ENCODE measurements around the gene NKRF. TPM values are rescaled to one million over a fixed set of nuclear protein-coding genes. Genes with fewer than 3 reads are reported as not detected.

The NKRF gene
- total RNA-seq, 4 donors from 2014 or later = 4.0 to 9.9 (median 6.2) TPM

DNA sequence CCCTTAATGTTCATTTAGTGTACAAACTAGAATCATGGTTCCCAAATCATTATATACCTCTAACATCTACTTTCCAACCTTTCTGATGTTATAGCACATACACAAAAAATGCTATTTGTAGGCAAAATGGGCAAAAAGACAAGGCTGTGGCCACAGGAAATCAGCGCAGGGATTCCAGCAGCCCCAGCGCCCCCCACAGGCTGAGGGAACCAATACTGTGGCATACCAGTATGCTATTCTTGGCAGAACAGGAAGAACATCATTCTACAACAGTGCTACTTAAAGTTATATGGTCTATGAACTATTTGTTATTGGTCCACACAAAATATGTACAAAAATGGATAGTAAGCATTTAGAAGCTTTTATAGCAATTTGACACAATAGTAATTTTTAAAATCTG lies 66.4 kb downstream of the NKRF start:
- Histone ChIP-seq H3K27me3 (no peaks in the 10 kb centered on the region), H3K4me1 (no peaks in the 10 kb centered on the region), H3K36me3 (peaks cover 0 to 3% (median 0%) of the 10 kb centered on the region in 3 donors), H3K27ac (no peak overlapping the region), H3K4me3 (no peak overlapping the region), H3K9me3 (no peaks in the 10 kb centered on the region)
- no peak for DNase-seq
- TF ChIP-seq, protein P1, sequence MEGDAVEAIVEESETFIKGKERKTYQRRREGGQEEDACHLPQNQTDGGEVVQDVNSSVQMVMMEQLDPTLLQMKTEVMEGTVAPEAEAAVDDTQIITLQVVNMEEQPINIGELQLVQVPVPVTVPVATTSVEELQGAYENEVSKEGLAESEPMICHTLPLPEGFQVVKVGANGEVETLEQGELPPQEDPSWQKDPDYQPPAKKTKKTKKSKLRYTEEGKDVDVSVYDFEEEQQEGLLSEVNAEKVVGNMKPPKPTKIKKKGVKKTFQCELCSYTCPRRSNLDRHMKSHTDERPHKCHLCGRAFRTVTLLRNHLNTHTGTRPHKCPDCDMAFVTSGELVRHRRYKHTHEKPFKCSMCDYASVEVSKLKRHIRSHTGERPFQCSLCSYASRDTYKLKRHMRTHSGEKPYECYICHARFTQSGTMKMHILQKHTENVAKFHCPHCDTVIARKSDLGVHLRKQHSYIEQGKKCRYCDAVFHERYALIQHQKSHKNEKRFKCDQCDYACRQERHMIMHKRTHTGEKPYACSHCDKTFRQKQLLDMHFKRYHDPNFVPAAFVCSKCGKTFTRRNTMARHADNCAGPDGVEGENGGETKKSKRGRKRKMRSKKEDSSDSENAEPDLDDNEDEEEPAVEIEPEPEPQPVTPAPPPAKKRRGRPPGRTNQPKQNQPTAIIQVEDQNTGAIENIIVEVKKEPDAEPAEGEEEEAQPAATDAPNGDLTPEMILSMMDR (IDR thresholded peaks at IDR 0.05) = no peak
- no peak for TF ChIP-seq POLR2A (IDR thresholded peaks at IDR 0.05)

Small RNAs within 50 kb of the gene (small RNA-seq; reads per million reads assigned to genes)
- gene MIR766 = 1.3 to 2.5 reads per million in 2 donors

Other genes starting within 250 kb of the NKRF start
- 10 to 100 TPM; 23.1 to 31.1 (median 27.6) TPM for gene SLC25A43, start 207.1 kb downstream of the NKRF start, total RNA-seq
- 1,000 to 10,000 TPM in 1 of 4 donors, 100 to 1,000 TPM in 3; 366 to 1,287 (median 800) TPM for gene SLC25A5, start 138.0 kb downstream of the NKRF start, total RNA-seq
- gene STEEP1, start 41.0 kb downstream of the NKRF start, total RNA-seq = 10 to 100 TPM; 15.4 to 25.7 (median 20.8) TPM
- 10 to 100 TPM; 33.8 to 49.0 (median 35.7) TPM for gene UBE2A, start 31.9 kb downstream of the NKRF start, total RNA-seq
- gene SEPTIN6, start 86.7 kb upstream of the NKRF start, total RNA-seq = 100 to 1,000 TPM in 1 of 4 donors, 10 to 100 TPM in 2, 1 to 10 TPM in 1; 4.9 to 116 (median 15.5) TPM
- 1 to 10 TPM in 3 of 4 donors, not detected in 1; 1.3 to 2.7 (median 2.5) TPM for gene SOWAHD, start 152.2 kb upstream of the NKRF start, total RNA-seq
- 1,000 to 10,000 TPM in 2 of 4 donors, 100 to 1,000 TPM in 2; 781 to 2,903 (median 945) TPM for gene RPL39, start 185.2 kb upstream of the NKRF start, total RNA-seq
- gene UPF3B, start 246.5 kb upstream of the NKRF start, total RNA-seq = 10 to 100 TPM in 2 of 4 donors, 1 to 10 TPM in 2; 5.3 to 28.9 (median 8.8) TPM

Measured in Peyer's patch (tissue), 4 donors.